HCEC 1CT (cell line): ENCODE data around the gene ZNF618.

Source experiments
- DNase-seq: peaks from one replicate; pipeline ENCODE4 v3.0.0-alpha.2; 2017

Gene ZNF618

DNA sequence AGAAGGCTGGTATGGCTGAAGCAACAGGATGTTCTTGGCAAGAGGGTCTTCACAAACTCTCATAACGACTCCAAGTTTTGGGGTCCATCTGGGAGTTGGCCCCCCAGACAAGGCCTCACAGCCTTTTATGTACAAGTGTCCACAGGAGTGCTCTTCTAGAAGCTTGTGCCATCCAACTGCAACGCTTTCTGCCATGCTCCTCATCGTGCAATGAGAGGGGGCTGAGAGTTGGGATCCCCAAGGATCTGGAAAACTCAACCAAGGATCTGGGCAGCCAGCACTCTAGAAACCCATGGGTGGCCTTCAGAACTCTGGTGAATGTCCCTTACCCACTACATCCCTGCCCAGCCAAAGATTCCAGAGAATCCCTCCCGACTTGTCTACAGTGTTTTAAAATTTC is 210.5 kb downstream of the ZNF618 start:
- no peak for DNase-seq

GRCh38 chr9:114087721-114088120 is 211.6 kb downstream of the ZNF618 start:
- DNase-seq: no peak

GRCh38 chr9:114088571-114089170 is 212.6 kb downstream of the ZNF618 start:
- no peak for DNase-seq

DNA sequence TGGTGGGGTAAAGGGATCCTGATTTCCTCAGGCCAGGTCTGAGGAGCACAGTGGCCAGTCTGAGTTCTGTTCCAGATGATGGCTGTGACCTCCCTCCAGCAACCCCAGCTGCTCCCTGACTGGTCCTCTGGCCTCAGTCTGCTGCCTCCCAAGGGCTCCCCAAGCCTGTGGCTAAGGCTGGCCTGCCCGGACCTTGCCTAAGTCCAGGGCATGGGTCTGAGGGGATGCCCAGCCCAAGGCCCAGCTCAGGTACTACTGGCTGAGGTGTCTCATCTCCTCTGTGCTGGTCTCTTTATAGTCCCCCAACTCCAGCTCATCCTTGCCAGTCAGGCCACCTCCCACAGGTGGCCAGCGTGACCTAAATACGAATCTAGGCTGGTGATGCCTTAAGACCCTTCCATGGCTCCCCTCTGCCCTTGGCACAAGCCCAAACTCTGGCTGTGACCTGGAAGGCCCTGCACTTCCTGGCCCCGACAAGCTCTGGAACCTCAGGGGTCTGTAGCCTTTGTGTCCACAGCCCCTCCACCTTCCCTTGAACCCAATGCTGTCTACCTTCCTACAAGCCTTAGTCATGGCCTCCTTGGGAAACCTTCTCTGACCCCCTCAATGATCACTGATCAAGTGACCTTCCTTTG is 213.2 kb downstream of the ZNF618 start:
- no peak for DNase-seq

DNA sequence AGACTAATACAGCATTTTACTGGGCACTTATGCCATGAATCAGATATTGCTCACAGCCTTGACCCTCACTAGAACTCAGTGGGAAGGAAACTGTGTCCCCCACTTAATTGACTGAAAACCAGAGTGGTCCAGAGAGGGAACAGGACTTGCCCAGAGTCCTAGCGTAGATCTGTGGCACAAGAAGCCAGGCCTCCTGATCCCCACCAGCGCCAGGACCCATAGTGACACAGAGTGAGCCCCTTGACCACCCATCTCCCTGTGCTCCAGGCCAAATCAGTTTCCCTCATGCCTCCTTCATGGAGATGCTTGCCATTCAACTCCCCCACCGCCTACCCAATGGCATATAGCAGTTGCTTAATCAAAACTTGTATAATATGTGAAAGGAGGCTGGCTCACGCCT is 214.7 kb downstream of the ZNF618 start:
- no peak for DNase-seq

GRCh38 chr9:114091711-114092110 is 215.6 kb downstream of the ZNF618 start:
- DNase-seq: no peak

- DNase-seq: no peak
These were observed 216.2 kb downstream of the ZNF618 start for GRCh38 chr9:114092336-114092735.

GRCh38 chr9:114093031-114093471 is 216.9 kb downstream of the ZNF618 start:
- DNase-seq: no peak

DNA sequence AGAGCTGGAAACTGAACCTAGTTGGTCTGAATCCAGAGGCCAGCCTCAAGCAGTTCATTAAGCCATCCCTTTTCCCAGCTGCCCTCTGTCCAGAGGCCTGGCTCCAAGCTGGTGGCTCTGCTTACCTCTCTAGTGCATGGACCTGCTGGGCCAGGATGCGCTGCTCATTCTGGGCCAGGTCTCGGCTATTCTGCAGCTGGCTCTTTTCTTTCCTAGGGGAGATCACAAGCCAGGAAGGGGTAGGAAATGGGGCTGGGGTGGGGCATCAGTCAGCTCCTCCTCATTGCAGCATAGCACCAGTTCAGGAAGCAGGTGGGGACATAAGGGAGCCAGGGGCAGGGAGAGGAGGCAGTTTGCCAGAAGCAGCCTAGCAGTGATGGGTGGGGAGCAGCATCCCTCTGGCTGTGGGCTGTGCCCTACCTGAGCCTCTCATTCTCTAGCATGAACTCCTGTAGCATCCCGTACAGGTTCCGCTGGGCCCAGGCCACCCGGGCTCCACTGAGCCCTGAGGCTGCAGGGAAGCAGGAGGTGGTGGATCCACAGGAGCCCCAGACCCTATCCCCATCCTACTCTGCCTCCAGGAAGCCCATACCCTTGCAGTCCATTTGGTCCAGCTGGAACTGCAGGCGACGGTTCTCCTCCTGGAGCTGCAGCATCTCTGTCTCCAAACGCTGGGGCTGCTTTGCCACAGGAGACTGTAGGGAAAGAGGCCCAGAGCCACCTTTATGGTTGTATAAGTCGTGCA is 217.8 kb downstream of the ZNF618 start:
- no peak for DNase-seq

DNA sequence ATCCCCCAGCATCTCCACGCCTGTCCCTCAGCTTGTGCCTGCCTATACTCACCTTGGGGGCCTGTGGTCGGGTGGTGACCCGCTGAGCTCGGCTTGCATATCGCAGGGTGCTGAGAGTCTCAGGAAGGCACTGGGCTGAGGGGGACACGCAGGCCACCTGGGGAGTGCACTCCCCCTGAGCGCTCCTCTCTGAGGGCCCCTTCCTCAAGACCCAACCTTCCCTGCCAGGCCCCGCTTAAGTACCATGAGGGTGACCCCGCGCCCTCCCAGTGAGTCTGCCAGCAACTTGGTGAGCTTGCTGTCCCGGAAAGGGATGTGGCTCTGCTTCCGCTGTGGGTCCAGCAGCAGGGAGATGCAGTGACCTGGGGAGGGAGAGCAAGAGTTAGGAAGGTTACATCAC is 218.9 kb downstream of the ZNF618 start:
- no peak for DNase-seq

- no peak for DNase-seq
These were observed 220.0 kb downstream of the ZNF618 start for GRCh38 chr9:114096041-114096511.

DNA sequence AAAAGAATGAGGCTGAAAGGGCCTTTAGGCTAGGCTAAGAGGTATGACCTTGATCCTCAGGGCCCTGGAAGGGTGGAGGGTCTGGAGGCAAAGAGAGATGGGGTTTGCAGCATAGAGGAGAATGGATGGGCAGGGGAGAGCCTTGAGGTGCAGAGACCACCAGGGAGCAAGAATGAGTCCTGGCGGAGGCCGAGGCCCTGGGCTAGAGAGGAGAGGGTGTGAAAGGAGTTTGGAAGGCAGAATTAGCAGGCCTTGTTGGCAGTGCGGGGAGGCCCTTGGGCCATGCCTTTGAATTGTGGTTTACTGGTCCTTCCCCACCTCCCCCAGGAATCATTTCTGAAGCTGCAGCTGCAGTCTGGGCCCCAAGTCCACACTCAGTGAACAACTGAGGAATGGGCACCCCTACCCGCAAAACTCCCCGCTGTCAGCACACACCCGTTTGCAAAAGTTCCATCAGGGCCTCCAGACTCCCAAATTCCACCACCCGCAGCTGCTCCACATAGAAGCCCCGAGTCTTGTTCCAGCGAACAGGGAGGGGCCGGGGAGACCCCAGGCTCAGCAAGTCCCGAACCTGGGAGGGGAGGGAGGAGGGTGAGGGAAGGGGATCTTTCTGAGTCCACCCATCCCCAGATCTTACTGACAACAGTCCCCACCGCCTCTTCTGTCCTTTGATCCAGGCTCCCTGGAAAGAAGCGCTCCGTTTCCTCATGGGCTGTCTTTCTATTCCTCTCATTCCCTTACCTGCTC is 220.9 kb downstream of the ZNF618 start:
- DNase-seq: no peak

DNA sequence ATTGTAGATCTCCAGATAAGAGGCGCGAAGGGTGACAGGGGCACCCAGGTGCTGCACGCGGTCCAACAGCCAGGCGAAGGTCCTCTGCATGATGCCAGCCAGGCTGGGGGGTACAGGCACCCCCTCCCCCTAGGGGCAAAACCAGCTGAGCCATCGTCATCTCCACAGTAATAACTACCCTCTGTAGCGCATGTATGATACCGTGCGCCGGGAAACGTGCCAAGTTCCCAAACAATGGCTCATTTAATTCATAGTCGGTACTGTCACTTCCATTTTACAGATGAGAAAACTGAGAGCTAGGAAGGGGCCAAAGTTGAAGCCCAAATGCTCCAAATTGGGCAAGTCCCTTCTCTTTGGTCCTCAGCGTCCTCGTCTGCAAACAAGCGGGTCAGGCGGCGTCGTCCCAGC is 221.5 kb downstream of the ZNF618 start:
- no peak for DNase-seq

- no peak for DNase-seq
These were observed 222.2 kb downstream of the ZNF618 start for GRCh38 chr9:114098021-114098935.

GRCh38 chr9:114098936-114099668 is 223.0 kb downstream of the ZNF618 start, which contains the start of gene KIF12:
TSS of gene KIF12 (minus strand) at chr9:114099292. CDS start at chr9:114099276, 16 bp downstream.
- no peak for DNase-seq

- no peak for DNase-seq
These were observed 223.7 kb downstream of the ZNF618 start for GRCh38 chr9:114099669-114100270.

DNA sequence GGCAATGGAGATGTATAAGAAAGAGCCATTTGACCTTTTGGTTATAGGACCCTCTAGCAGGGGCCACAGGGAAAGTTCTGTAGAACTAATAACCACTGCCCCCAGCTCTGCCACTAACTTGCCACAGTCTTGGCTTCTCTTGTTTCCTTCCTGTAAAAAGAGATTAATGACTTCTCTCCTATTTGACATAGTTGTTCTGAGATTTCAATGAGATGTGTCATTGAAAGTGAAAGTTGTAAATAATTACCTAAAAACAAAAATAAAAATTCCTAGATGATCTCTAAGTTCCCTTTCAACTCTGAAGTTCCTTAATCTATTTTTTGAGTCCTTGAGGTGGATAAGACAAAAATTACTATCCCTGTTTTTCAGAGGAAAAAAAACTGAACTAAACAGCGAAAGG is 224.4 kb downstream of the ZNF618 start:
- no peak for DNase-seq

GRCh38 chr9:114102484-114102883 is 226.4 kb downstream of the ZNF618 start:
- DNase-seq: no peak

DNA sequence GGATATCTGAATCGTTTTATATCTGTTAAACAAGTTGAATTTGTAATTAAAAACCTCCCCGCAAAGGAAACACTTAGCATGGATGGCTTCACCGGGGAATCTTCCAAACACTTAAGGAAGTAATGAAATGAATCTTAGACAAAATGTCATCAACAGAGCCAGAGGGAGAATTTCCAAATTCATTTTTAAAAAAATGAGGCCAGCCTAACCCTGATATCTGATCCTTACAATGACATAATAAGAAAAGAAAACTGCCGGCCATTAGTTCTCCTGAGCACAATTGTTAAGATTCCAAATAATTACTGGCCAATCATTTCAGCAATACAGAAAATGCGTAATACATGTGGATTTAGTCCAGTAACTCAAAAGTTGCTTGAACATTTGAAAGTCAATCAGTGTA is 229.1 kb downstream of the ZNF618 start:
- no peak for DNase-seq
